GM19467 (cell line): ENCODE measurements around the gene ASB10.

Experiments
- ATAC-seq: cut with Tn5 transposase; IDR thresholded peaks from one replicate; pipeline ENCODE4 v1.9.1; 2021; ENCODE audit warnings: mild to moderate bottlenecking, moderate library complexity; ENCODE audit not compliant: unreplicated experiment

Gene ASB10

GRCh38 chr7:151186640-151187408 is at the start of gene ASB10:
TSS of gene ASB10 (minus strand) at chr7:151187250. CDS start at chr7:151187130, 120 bp downstream.
- ATAC-seq = no peak

GRCh38 chr7:151236406-151236805 is 49.4 kb upstream of the ASB10 start:
- ATAC-seq = no peak

- no peak for ATAC-seq
These were observed 48.2 kb upstream of the ASB10 start for GRCh38 chr7:151235091-151235787.

GRCh38 chr7:151233804-151234203 is 46.8 kb upstream of the ASB10 start:
- ATAC-seq = no peak

GRCh38 chr7:151232917-151233701 is 46.1 kb upstream of the ASB10 start:
- no peak for ATAC-seq

GRCh38 chr7:151232091-151232916 is 45.3 kb upstream of the ASB10 start, which contains the start of gene CHPF2:
TSS of gene CHPF2 (plus strand) at chr7:151232483. CDS start at chr7:151234012, 1,529 bp downstream.
- ATAC-seq = peak; percentile 95

- ATAC-seq = no peak
These were observed 44.0 kb upstream of the ASB10 start for GRCh38 chr7:151231080-151231479.

- ATAC-seq = no peak
These were observed 42.2 kb upstream of the ASB10 start for GRCh38 chr7:151229249-151229648.

GRCh38 chr7:151228024-151228866 is 41.2 kb upstream of the ASB10 start:
- no peak for ATAC-seq

- peak; percentile 100 for ATAC-seq
These were observed 40.1 kb upstream of the ASB10 start, which contains the start of gene ABCF2 for GRCh38 chr7:151226875-151227782. TSS of gene ABCF2 (minus strand) at chr7:151227205. CDS start at chr7:151226458, 747 bp downstream.

- no peak for ATAC-seq
These were observed 39.5 kb upstream of the ASB10 start for GRCh38 chr7:151226560-151226874.

- ATAC-seq = no peak
These were observed 39.0 kb upstream of the ASB10 start for GRCh38 chr7:151225948-151226510.

- ATAC-seq = no peak
These were observed 36.7 kb upstream of the ASB10 start for GRCh38 chr7:151223728-151224127.

- ATAC-seq = no peak
These were observed 31.1 kb upstream of the ASB10 start for GRCh38 chr7:151218170-151218569.

GRCh38 chr7:151215396-151215795 is 28.3 kb upstream of the ASB10 start:
- no peak for ATAC-seq

- no peak for ATAC-seq
These were observed 26.8 kb upstream of the ASB10 start for GRCh38 chr7:151213826-151214225.

- no peak for ATAC-seq
These were observed 25.6 kb upstream of the ASB10 start for GRCh38 chr7:151212626-151213025.

GRCh38 chr7:151211155-151211772 is 24.2 kb upstream of the ASB10 start:
- no peak for ATAC-seq
